Trophoblast cell (in vitro differentiated cells and primary cell): ENCODE results near the gene NCF1. TPM values are rescaled to one million over a fixed set of nuclear protein-coding genes. Genes with fewer than 3 reads are reported as not detected.
"Not testable (repeated sequence)": the region's sequence is repeated elsewhere in the genome, so short reads cannot be mapped to it uniquely, and the experiment has no call there.

Experiments
- DNase-seq, 2 donors: peaks; one replicate each; pipeline ENCODE4 v3.0.0-alpha.2; 2016
- H2AFZ ChIP-seq: 2 replicates; pipeline ENCODE4 v1.6.1; 2013; ENCODE audit warnings: low read length, moderate library complexity, mild to moderate bottlenecking; ENCODE audit not compliant: insufficient read depth, poor library complexity
- H2AK5ac ChIP-seq: 2 replicates; pipeline ENCODE4 v1.6.1; 2013; ENCODE audit warnings: mild to moderate bottlenecking, low read length
- H2BK120ac ChIP-seq: 2 replicates; pipeline ENCODE4 v1.6.1; 2013; ENCODE audit warnings: low read length, mild to moderate bottlenecking, moderate library complexity; ENCODE audit not compliant: insufficient read depth, poor library complexity
- H2BK12ac ChIP-seq: 2 replicates; pipeline ENCODE4 v1.6.1; 2013; ENCODE audit warnings: mild to moderate bottlenecking, low read length, moderate library complexity
- H2BK5ac ChIP-seq: 2 replicates; pipeline ENCODE4 v1.6.1; 2013; ENCODE audit warnings: low read length, low read depth, moderate library complexity, mild to moderate bottlenecking; ENCODE audit not compliant: poor library complexity
- H3K14ac ChIP-seq: 2 replicates; pipeline ENCODE4 v1.6.1; 2013; ENCODE audit warnings: mild to moderate bottlenecking, low read length
- H3K18ac ChIP-seq: 2 replicates; pipeline ENCODE4 v1.6.1; 2013; ENCODE audit warnings: mild to moderate bottlenecking, low read length
- H3K23ac ChIP-seq: 2 replicates; pipeline ENCODE4 v1.6.1; 2013; ENCODE audit warnings: low read length
- H3K27ac ChIP-seq: 2 replicates; pipeline ENCODE4 v1.5.1; 2013; ENCODE audit warnings: low read depth, mild to moderate bottlenecking, inconsistent platforms, low read length, moderate library complexity
- H3K27me3 ChIP-seq: 2 replicates; pipeline ENCODE4 v1.6.1; 2013; ENCODE audit warnings: inconsistent platforms, mild to moderate bottlenecking, low read length, moderate library complexity; ENCODE audit not compliant: insufficient read depth
- H3K36me3 ChIP-seq, 2 experiments: 1 replicate in 1 of 2; 2 replicates in 1 of 2; pipeline ENCODE4 v1.6.1; 2013; ENCODE audit warnings: low read length in 2 of 2, mild to moderate bottlenecking in 2 of 2, moderate library complexity in 1 of 2; ENCODE audit not compliant: insufficient read depth in 2 of 2, control insufficient read depth in 1 of 2
- H3K4ac ChIP-seq: 2 replicates; pipeline ENCODE4 v1.6.1; 2013; ENCODE audit warnings: low read depth, mild to moderate bottlenecking, low read length, moderate library complexity
- H3K4me1 ChIP-seq, 2 experiments: 1 replicate in 1 of 2; 2 replicates in 1 of 2; pipeline ENCODE4 v1.6.1; 2013; ENCODE audit warnings: low read length in 2 of 2, mild to moderate bottlenecking in 2 of 2, moderate library complexity in 1 of 2; ENCODE audit not compliant: insufficient read depth in 2 of 2, control insufficient read depth in 1 of 2
- H3K4me2 ChIP-seq: 2 replicates; pipeline ENCODE4 v1.6.1; 2013; ENCODE audit warnings: inconsistent platforms, mild to moderate bottlenecking, low read length, moderate library complexity
- H3K4me3 ChIP-seq: 2 replicates; pipeline ENCODE4 v1.5.1; 2013; ENCODE audit warnings: mild to moderate bottlenecking, low read depth, low read length, inconsistent platforms
- H3K79me1 ChIP-seq: one replicate; pipeline ENCODE4 v1.6.1; 2013; ENCODE audit warnings: low read length
- H3K79me2 ChIP-seq: 2 replicates; pipeline ENCODE4 v1.6.1; 2013; ENCODE audit warnings: low read length, mild to moderate bottlenecking; ENCODE audit not compliant: control insufficient read depth, insufficient read depth, poor library complexity
- H3K9ac ChIP-seq: 2 replicates; pipeline ENCODE4 v1.6.1; 2013; ENCODE audit warnings: mild to moderate bottlenecking, low read length
- H3K9me3 ChIP-seq: 2 replicates; pipeline ENCODE4 v1.6.1; 2013; ENCODE audit warnings: low read depth, mild to moderate bottlenecking, control low read depth, inconsistent platforms, low read length; ENCODE audit not compliant: insufficient read depth
- H4K12ac ChIP-seq: 2 replicates; pipeline ENCODE4 v1.6.1; 2013; ENCODE audit warnings: low read depth, mild to moderate bottlenecking, low read length, moderate library complexity
- H4K8ac ChIP-seq: 2 replicates; pipeline ENCODE4 v1.6.1; 2013; ENCODE audit warnings: low read depth, mild to moderate bottlenecking, low read length, moderate library complexity
- H4K91ac ChIP-seq: one replicate; pipeline ENCODE4 v1.6.1; 2013; ENCODE audit warnings: low read depth, mild to moderate bottlenecking, low read length, moderate library complexity
- WGBS: extraction: QIAGEN DNeasy Blood & Tissue Kit; methylation state at CpG from one replicate; pipeline ENCODE4 v1.1.7; 2013; ENCODE audit warnings: missing lambda C conversion rate; ENCODE audit not compliant: insufficient read length, insufficient coverage; ENCODE audit errors: extremely low coverage; 5-methylcytosine and 5-hydroxymethylcytosine counted together
- polyA plus RNA-seq: library from polyadenylated mRNA; stranded (reverse); fragments of 200-250 nt; gene quantifications from 2 replicates; pipeline ENCODE4 v1.2.3, GENCODE V29; 2013

NCF1 gene
- polyA plus RNA-seq = 0.33 and 0.44 TPM in 2 replicates

DNA sequence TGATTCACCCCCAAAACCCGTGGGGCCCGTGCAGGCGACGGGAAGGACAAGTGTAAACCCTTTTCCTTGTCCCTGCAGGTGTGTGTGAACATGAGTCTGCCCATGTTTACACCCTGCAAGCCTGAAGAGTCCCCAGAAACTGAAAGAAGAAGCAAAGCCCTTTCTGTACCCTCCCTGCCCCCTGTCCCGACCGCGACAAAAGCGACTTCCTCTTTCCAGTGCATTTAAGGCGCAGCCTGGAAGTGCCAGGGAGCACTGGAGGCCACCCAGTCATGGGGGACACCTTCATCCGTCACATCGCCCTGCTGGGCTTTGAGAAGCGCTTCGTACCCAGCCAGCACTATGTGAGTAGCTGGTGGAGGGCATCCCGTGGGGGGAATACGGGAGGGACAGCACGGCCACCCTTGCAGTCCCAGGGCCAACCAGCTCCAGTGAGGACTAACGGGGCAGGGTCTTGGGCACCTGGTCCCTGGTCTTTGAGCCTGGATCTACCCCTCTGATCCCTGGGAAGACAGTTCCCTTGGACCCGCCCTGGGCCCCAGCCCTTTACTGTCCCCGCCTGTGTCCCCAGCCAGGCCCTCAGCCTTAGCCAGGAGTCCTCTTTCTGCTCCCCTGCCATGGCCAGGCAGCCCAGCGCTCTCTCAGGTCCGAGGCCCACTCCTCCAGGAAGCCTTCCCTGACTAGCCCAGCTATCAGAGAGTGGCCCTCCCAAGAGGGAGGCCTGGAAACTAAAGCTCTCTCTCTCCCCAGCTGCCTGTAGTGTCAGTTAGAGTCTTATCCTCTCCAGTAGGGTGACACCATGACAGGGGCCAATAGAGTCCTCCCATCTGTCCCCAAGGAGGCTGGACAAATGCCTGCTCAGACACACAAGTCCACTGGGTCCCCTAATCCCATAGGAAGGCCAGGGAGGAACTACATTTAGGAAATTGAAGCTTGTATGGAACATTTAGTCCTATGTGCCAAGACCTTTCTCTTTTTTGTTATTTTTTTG, at the start of gene NCF1:
Gene NCF1, plus strand, starts transcription at position 252 of the 991 bp plus-strand sequence. Its CDS starts 21 bp downstream, at position 273.
- not testable (repeated sequence) for H3K79me1 ChIP-seq, H2BK12ac ChIP-seq, H3K4me2 ChIP-seq, H4K8ac ChIP-seq, H3K79me2 ChIP-seq, H4K12ac ChIP-seq, H3K14ac ChIP-seq, H3K4me3 ChIP-seq, H3K27me3 ChIP-seq, DNase-seq, H3K36me3 ChIP-seq, H4K91ac ChIP-seq, H3K23ac ChIP-seq, H3K4me1 ChIP-seq, H3K9me3 ChIP-seq, H2BK120ac ChIP-seq, H3K9ac ChIP-seq, H3K27ac ChIP-seq, H2AK5ac ChIP-seq, H3K4ac ChIP-seq, H2BK5ac ChIP-seq, H3K18ac ChIP-seq, H2AFZ ChIP-seq
- WGBS = no CpG with 5 or more reads among the region's 21 CpGs

GRCh38 chr7:74725840-74726239, 48.0 kb upstream of the NCF1 start:
- no peak overlapping the region for H3K4ac ChIP-seq
- no peak overlapping the region for H2AFZ ChIP-seq
- peaks cover 11 to 17% of the 10 kb centered on the region in 2 experiments for H3K36me3 ChIP-seq
- peak in 1 of 2 donors; percentile 42 for DNase-seq
- H3K27ac ChIP-seq = no peak overlapping the region
- H3K4me2 ChIP-seq = no peak overlapping the region
- H4K8ac ChIP-seq = no peak overlapping the region
- H3K4me3 ChIP-seq = no peak overlapping the region
- H4K12ac ChIP-seq = no peak overlapping the region
- H2BK5ac ChIP-seq = no peak overlapping the region
- H3K9me3 ChIP-seq = no peaks in the 10 kb centered on the region
- H4K91ac ChIP-seq = no peak overlapping the region
- H3K18ac ChIP-seq = no peak overlapping the region
- no peak overlapping the region for H3K9ac ChIP-seq
- no peaks in the 10 kb centered on the region for H3K27me3 ChIP-seq
- no peaks in the 10 kb centered on the region for H3K79me2 ChIP-seq
- no CpG with 5 or more reads among the region's 1 CpG for WGBS
- no peak overlapping the region for H2AK5ac ChIP-seq
- H3K23ac ChIP-seq = no peak overlapping the region
- H2BK120ac ChIP-seq = no peak overlapping the region
- no peak overlapping the region for H3K14ac ChIP-seq
- H3K79me1 ChIP-seq = no peaks in the 10 kb centered on the region
- no peak overlapping the region for H2BK12ac ChIP-seq
- no peaks in the 10 kb centered on the region for H3K4me1 ChIP-seq

GRCh38 chr7:74726309-74727101, 47.3 kb upstream of the NCF1 start:
- no peak overlapping the region for H3K4ac ChIP-seq
- H3K4me1 ChIP-seq = no peaks in the 10 kb centered on the region
- H2AFZ ChIP-seq = no peak overlapping the region
- no peak overlapping the region for H4K12ac ChIP-seq
- no peak overlapping the region for H3K9ac ChIP-seq
- WGBS = no CpG with 5 or more reads among the region's 8 CpGs
- no peak overlapping the region for H3K4me3 ChIP-seq
- H3K79me1 ChIP-seq = no peaks in the 10 kb centered on the region
- peaks cover 8 to 14% of the 10 kb centered on the region in 2 experiments for H3K36me3 ChIP-seq
- H3K27me3 ChIP-seq = no peaks in the 10 kb centered on the region
- no peak for DNase-seq
- H2BK5ac ChIP-seq = no peak overlapping the region
- H2BK12ac ChIP-seq = no peak overlapping the region
- no peak overlapping the region for H3K4me2 ChIP-seq
- H3K27ac ChIP-seq = no peak overlapping the region
- no peak overlapping the region for H2AK5ac ChIP-seq
- no peak overlapping the region for H2BK120ac ChIP-seq
- H3K9me3 ChIP-seq = no peaks in the 10 kb centered on the region
- no peaks in the 10 kb centered on the region for H3K79me2 ChIP-seq
- no peak overlapping the region for H4K8ac ChIP-seq
- H3K23ac ChIP-seq = no peak overlapping the region
- H4K91ac ChIP-seq = no peak overlapping the region
- H3K18ac ChIP-seq = no peak overlapping the region
- no peak overlapping the region for H3K14ac ChIP-seq

DNA sequence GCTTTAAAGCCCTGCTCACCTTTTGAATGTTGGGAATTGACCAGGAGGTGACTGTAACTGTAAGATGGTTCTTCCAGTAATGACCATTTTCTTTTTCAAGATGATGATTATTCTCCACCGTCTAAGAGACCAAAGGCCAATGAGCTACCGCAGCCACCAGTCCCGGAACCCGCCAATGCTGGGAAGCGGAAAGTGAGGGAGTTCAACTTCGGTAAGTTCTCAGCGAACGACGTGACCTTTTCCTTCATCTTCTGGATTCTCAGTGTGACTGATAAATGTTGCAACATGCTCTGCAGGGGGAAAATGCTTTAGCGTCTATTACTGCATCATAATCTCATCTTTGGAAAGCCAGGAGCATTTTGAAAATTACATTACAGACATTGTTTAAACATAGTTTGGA, 45.1 kb upstream of the NCF1 start:
- H3K4me1 ChIP-seq, H3K4ac ChIP-seq, DNase-seq, H2BK5ac ChIP-seq, H2BK12ac ChIP-seq, H3K79me2 ChIP-seq, H3K27me3 ChIP-seq, H3K4me3 ChIP-seq, H3K79me1 ChIP-seq, H4K12ac ChIP-seq, H3K18ac ChIP-seq, H3K23ac ChIP-seq, H3K9me3 ChIP-seq, H3K14ac ChIP-seq, H4K8ac ChIP-seq, H2AK5ac ChIP-seq, H3K27ac ChIP-seq, H2BK120ac ChIP-seq, H3K4me2 ChIP-seq, H2AFZ ChIP-seq, H3K9ac ChIP-seq, H3K36me3 ChIP-seq, H4K91ac ChIP-seq: not testable (repeated sequence)
- WGBS = no CpG with 5 or more reads among the region's 10 CpGs
